Neural cell (in vitro differentiated cells): ENCODE results near the gene MPP3.
A peak's percentile ranks its signal among the peaks of the same experiment; 100 is the strongest.

Experiments used
- EP300 ChIP-seq: fragments of 450-650 bp; conservative IDR thresholded peaks from 2 replicates; pipeline ENCODE4 v1.6.1; 2014; ENCODE audit warnings: antibody characterized with exemption, mild to moderate bottlenecking, moderate library complexity; ENCODE audit not compliant: poor library complexity, severe bottlenecking
- EZH2 ChIP-seq: fragments of 200-600, 300-800 bp; shearing (Covaris generic), sonication (generic); IDR thresholded peaks from 2 replicates; pipeline ENCODE4 v1.6.1; 2014; ENCODE audit warnings: antibody characterized with exemption, low read length, borderline replicate concordance, mild to moderate bottlenecking; ENCODE audit not compliant: insufficient read depth, poor library complexity, severe bottlenecking
- MXI1 ChIP-seq: fragments of 450-650 bp; conservative IDR thresholded peaks from 2 replicates; pipeline ENCODE4 v1.6.1; 2014; ENCODE audit warnings: antibody characterized with exemption, mild to moderate bottlenecking; ENCODE audit not compliant: poor library complexity, severe bottlenecking
- POLR2AphosphoS5 ChIP-seq: IDR thresholded peaks from 2 replicates; pipeline ENCODE4 v1.6.1; 2012
- RAD21 ChIP-seq: fragments of 450-650 bp; conservative IDR thresholded peaks from 2 replicates; pipeline ENCODE4 v1.6.1; 2014; ENCODE audit warnings: antibody characterized with exemption, mild to moderate bottlenecking, moderate library complexity
- TF ChIP-seq, protein P1 (sequence below): fragments of 450-650 bp; IDR thresholded peaks from 2 replicates; pipeline ENCODE4 v1.5.1; 2014; ENCODE audit warnings: antibody characterized with exemption, mild to moderate bottlenecking, moderate library complexity; ENCODE audit not compliant: poor library complexity, severe bottlenecking
- TF ChIP-seq, protein P2 (sequence below): IDR thresholded peaks from 2 replicates; pipeline ENCODE4 v1.6.1; 2012; ENCODE audit warnings: borderline replicate concordance

DNA sequence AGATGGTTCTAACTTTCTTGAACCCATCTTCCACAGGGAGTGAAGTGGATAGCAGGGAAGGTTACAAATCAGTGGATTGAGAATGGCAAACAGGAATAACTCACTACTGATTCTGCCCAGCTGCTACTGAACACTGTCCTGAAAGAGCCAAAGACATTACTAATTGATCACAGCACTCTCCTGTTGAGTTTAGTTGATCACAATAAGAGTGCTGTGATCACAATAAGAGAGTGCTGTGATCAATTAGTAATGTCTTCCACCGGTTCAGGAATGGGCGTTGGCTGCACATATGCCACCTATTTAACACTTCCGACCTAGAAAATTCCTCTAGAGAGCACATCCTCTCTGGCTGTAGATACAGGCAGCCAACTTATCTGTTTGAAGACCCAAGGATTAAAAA is 41.4 kb downstream of the MPP3 start:
- no peak for TF ChIP-seq RAD21
- TF ChIP-seq MXI1, result peak; percentile 22
- TF ChIP-seq, protein P1, sequence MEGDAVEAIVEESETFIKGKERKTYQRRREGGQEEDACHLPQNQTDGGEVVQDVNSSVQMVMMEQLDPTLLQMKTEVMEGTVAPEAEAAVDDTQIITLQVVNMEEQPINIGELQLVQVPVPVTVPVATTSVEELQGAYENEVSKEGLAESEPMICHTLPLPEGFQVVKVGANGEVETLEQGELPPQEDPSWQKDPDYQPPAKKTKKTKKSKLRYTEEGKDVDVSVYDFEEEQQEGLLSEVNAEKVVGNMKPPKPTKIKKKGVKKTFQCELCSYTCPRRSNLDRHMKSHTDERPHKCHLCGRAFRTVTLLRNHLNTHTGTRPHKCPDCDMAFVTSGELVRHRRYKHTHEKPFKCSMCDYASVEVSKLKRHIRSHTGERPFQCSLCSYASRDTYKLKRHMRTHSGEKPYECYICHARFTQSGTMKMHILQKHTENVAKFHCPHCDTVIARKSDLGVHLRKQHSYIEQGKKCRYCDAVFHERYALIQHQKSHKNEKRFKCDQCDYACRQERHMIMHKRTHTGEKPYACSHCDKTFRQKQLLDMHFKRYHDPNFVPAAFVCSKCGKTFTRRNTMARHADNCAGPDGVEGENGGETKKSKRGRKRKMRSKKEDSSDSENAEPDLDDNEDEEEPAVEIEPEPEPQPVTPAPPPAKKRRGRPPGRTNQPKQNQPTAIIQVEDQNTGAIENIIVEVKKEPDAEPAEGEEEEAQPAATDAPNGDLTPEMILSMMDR, result no peak
- TF ChIP-seq EP300, result no peak
- TF ChIP-seq EZH2, result no peak
- TF ChIP-seq, protein P2, sequence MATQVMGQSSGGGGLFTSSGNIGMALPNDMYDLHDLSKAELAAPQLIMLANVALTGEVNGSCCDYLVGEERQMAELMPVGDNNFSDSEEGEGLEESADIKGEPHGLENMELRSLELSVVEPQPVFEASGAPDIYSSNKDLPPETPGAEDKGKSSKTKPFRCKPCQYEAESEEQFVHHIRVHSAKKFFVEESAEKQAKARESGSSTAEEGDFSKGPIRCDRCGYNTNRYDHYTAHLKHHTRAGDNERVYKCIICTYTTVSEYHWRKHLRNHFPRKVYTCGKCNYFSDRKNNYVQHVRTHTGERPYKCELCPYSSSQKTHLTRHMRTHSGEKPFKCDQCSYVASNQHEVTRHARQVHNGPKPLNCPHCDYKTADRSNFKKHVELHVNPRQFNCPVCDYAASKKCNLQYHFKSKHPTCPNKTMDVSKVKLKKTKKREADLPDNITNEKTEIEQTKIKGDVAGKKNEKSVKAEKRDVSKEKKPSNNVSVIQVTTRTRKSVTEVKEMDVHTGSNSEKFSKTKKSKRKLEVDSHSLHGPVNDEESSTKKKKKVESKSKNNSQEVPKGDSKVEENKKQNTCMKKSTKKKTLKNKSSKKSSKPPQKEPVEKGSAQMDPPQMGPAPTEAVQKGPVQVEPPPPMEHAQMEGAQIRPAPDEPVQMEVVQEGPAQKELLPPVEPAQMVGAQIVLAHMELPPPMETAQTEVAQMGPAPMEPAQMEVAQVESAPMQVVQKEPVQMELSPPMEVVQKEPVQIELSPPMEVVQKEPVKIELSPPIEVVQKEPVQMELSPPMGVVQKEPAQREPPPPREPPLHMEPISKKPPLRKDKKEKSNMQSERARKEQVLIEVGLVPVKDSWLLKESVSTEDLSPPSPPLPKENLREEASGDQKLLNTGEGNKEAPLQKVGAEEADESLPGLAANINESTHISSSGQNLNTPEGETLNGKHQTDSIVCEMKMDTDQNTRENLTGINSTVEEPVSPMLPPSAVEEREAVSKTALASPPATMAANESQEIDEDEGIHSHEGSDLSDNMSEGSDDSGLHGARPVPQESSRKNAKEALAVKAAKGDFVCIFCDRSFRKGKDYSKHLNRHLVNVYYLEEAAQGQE, result peak; percentile 54
- peak; percentile 39 for TF ChIP-seq POLR2AphosphoS5
